ENCODE measurements around the gene CFI. TPM values are rescaled to one million over a fixed set of nuclear protein-coding genes. Genes with fewer than 3 reads are reported as not detected.

CFI gene
- total RNA-seq (2014; rRNA removed; shearing (Covaris generic)): 0.26 and 0.69 TPM in 2 replicates
- polyA plus RNA-seq (2015; cell fraction: cytosol; rRNA removed): 1.1 and 2.6 TPM in 2 replicates
- polyA plus RNA-seq (2015; cell fraction: nucleus; rRNA removed): 7.1 and 11.2 TPM in 2 replicates

- in situ Hi-C loops (cut with HindIII; ENCODE audit: low pct_unique_long_range_greater_than_20kb, low sequenced_read_pairs): no loop called here
These were observed at the start of gene CFI for GRCh38 chr4:109801895-109802319. Gene CFI, minus strand, starts transcription at chr4:109801999. Its CDS starts 28 bp downstream, at chr4:109801971.

GRCh38 chr4:109850601-109851000 lies 48.8 kb upstream of the CFI start:
- in situ Hi-C loops (cut with HindIII; ENCODE audit: low pct_unique_long_range_greater_than_20kb, low sequenced_read_pairs): no loop called here
- DNase-seq (ENCODE audit: low read depth, low spot score): no peak

More at GRCh38 chr4:109801895-109802319, at the start of gene CFI:
- DNase-seq (ENCODE audit: low read depth, low spot score): no peak

DNA sequence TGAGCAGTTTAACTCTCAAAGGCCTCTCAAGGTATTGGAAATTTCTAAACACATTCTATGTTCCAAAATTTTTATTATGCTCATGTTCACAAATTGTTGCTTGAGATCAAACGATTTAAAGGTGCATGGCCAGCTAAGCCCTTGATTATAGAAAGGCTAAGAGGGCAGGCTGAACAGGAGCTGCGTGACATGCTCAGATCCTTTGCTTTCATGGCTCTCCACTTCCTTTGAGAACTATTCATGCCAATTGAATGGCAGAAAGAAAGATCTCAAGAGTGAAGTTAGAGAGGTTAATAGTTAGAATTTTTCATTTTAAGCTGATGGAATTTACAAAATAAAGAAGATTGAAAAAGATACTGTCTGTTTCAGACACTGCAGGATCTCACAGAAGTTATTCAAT lies 46.7 kb upstream of the CFI start:
- DNase-seq (ENCODE audit: low read depth, low spot score): no peak
- in situ Hi-C loops (cut with HindIII; ENCODE audit: low pct_unique_long_range_greater_than_20kb, low sequenced_read_pairs): no loop called here

DNA sequence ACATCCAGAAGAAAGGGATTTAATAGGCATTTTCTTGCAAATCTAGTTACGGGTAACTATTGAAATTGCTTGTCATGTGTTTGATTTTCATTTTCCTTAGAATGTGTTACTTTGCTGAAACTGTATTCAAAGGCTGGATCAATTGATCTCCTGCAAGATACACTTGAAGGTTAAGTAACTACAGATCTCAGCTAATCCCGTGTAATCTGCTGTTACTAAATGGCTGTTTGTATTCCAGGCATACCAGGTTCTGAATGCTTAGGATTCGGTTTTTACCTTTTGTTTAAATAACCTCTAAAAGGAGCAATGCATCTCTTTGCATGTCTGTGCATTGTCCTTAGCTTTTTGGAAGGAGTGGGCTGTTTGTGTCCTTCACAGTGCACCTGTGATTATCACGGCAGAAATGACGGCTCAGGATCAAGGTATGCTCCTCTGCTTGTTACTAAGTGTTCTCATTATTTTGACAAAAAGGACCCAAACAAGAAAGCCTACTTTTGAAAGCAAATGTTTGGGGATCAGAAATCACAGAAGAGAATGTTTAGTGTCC lies 46.2 kb upstream of the CFI start, which contains the start of gene LRIT3:
Gene LRIT3 (plus strand): TSS at position 212 of the 547 bp plus-strand sequence. CDS start 95 bp downstream, at position 307.
- in situ Hi-C loops (cut with HindIII; ENCODE audit: low pct_unique_long_range_greater_than_20kb, low sequenced_read_pairs): no loop called here
- no peak for DNase-seq (ENCODE audit: low read depth, low spot score)

DNA sequence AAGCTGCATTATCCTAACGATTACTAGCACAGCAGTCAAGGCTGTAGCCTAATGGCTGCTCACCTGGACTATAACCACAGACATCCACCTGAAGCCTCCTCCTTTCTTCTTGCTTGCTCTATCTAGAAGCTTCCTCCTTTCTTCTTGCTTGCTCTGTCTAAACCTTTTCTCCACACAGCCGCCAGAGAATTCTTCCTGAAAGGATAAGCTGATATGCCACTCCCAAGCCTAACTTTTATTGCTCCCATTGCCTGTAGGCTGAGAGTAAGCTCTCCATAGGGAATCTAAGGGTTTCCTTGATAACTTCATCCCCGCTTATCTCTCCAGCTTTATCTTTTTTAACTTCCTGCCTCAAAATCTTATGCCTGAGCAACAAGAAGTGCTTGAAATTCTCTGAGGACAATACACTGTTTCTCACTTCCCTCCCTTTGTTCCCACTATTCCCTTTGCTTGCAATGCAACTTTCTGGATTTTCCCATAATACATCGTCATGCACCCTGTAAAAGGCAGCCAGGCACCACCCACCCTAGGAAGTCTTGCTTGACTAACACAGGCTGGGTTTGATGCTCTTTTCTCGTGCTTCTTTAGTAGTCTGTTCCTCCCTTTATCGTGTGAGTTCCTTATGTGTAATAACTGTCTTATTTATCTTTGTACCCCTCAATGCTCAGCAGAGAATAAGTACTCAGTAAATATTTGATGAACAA lies 44.7 kb upstream of the CFI start:
- DNase-seq (ENCODE audit: low read depth, low spot score): no peak
- in situ Hi-C loops (cut with HindIII; ENCODE audit: low pct_unique_long_range_greater_than_20kb, low sequenced_read_pairs): no loop called here

DNA sequence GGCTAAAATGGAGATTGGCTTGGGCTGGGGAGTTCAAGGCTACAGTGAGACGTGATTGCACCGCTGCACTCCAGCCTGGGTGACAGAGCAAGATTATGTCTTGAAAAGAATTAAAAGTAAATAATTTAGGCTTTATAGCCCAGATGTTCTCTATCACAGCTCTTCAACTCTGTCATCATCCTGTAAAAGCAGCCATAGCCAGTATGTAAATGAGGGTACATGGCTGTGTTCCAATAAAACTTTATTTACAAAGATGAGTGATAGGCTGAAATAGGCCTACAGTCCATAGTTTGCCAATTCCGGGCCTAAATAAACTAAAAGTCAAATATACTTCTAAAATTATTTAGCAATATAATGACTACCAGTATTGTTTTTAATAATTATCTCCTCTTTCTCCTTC lies 35.2 kb upstream of the CFI start:
- in situ Hi-C loops (cut with HindIII; ENCODE audit: low pct_unique_long_range_greater_than_20kb, low sequenced_read_pairs): no loop called here

DNA sequence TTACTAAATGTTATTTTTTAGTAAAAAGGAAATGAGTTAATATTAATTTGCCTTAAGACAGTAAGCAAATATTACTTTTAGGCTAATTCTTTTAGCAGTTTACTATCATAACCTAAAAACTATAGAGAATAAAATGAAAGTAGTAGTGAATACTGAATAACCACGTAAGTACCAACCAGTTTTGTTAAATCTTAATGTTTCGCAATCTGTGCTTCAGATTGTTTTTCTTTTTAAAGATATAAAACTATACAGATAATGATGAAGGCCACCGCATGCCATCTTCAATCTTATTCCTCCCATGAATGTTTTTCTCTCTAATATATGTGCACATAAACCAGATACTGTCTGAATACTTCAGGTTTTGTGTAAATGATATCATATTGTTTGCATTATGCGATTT lies 32.0 kb upstream of the CFI start:
- no peak for DNase-seq (ENCODE audit: low read depth, low spot score)
- in situ Hi-C loops (cut with HindIII; ENCODE audit: low pct_unique_long_range_greater_than_20kb, low sequenced_read_pairs): no loop called here

More for the DNA sequence above, 35.2 kb upstream of the CFI start:
- no peak for DNase-seq (ENCODE audit: low read depth, low spot score)

DNA sequence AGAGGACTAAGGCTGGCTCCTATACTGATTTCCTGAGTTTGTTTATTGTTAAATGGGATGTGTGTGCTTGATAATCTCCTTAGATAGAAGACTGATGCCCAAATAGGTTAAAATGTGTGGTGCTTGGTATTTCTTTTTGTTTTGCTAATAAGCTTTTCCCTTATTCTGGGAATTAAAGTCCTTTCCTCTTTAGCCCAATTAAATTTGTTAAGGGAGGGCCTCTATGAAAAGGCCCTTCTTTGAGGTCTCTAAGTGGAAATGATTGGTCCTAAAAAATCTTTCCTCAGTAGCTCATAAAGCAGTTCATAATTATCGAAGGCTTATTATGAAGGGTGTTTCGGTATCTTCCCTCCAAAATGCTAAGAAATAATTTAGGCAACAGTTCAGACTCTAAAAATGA lies 25.9 kb upstream of the CFI start, which contains the start of gene RRH:
Gene RRH (plus strand): TSS at position 301 of the 400 bp plus-strand sequence. CDS start 56 bp downstream, at position 357.
- in situ Hi-C loops (cut with HindIII; ENCODE audit: low pct_unique_long_range_greater_than_20kb, low sequenced_read_pairs): no loop called here

DNA sequence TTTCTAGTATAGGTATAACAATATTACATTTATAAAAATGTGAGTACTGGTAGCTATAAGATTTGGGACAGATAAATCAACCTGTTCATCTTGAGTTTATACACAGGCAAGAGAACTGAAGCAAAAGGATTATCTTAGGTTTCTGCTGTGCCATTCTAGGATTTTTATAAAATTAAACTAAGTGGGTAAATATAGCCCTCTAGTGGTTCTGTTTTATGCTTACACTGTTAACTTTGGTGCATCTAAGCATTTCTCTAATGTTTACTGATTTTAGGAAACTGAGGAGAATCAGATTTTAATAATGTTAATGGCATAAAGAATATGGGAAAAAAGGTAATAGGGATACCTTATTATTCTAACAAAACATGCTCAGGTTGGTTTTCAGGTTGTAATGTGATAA lies 24.9 kb upstream of the CFI start:
- DNase-seq (ENCODE audit: low read depth, low spot score): peak; percentile 28
- in situ Hi-C loops (cut with HindIII; ENCODE audit: low pct_unique_long_range_greater_than_20kb, low sequenced_read_pairs): no loop called here

More for the DNA sequence above, 25.9 kb upstream of the CFI start, which contains the start of gene RRH:
- DNase-seq (ENCODE audit: low read depth, low spot score): no peak

- DNase-seq (ENCODE audit: low read depth, low spot score): no peak
- in situ Hi-C loops (cut with HindIII; ENCODE audit: low pct_unique_long_range_greater_than_20kb, low sequenced_read_pairs): no loop called here
These were observed 19.4 kb upstream of the CFI start for GRCh38 chr4:109821185-109821584.

DNA sequence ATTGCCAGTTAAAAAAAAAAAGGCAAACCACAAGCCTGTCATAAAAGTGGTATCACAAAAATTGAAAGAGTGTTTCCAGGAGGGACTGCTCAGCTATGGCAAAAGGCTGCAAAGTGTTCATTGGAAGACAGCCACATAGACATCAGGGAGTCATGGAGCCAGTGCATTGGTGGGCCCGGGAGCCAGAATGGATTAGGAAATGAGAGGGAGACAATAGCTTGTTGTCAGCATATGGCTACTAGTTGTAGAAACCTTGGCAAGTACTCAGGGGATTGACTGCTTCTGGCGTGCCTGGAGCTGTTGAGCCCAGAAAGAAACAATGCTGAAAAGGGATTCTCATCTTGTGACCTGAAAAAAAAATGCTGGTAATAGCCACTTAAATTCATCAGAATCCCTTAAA lies 18.8 kb upstream of the CFI start:
- peak; percentile 71 for DNase-seq (ENCODE audit: low read depth, low spot score)
- in situ Hi-C loops (cut with HindIII; ENCODE audit: low pct_unique_long_range_greater_than_20kb, low sequenced_read_pairs): no loop called here

GRCh38 chr4:109818268-109818667 lies 16.5 kb upstream of the CFI start:
- in situ Hi-C loops (cut with HindIII; ENCODE audit: low pct_unique_long_range_greater_than_20kb, low sequenced_read_pairs): no loop called here

GRCh38 chr4:109816894-109817293 lies 15.1 kb upstream of the CFI start:
- in situ Hi-C loops (cut with HindIII; ENCODE audit: low pct_unique_long_range_greater_than_20kb, low sequenced_read_pairs): no loop called here
- DNase-seq (ENCODE audit: low read depth, low spot score): no peak

More at GRCh38 chr4:109818268-109818667, 16.5 kb upstream of the CFI start:
- DNase-seq (ENCODE audit: low read depth, low spot score): no peak

- no peak for DNase-seq (ENCODE audit: low read depth, low spot score)
- in situ Hi-C loops (cut with HindIII; ENCODE audit: low pct_unique_long_range_greater_than_20kb, low sequenced_read_pairs): no loop called here
These were observed 14.3 kb upstream of the CFI start for GRCh38 chr4:109816082-109816442.

DNA sequence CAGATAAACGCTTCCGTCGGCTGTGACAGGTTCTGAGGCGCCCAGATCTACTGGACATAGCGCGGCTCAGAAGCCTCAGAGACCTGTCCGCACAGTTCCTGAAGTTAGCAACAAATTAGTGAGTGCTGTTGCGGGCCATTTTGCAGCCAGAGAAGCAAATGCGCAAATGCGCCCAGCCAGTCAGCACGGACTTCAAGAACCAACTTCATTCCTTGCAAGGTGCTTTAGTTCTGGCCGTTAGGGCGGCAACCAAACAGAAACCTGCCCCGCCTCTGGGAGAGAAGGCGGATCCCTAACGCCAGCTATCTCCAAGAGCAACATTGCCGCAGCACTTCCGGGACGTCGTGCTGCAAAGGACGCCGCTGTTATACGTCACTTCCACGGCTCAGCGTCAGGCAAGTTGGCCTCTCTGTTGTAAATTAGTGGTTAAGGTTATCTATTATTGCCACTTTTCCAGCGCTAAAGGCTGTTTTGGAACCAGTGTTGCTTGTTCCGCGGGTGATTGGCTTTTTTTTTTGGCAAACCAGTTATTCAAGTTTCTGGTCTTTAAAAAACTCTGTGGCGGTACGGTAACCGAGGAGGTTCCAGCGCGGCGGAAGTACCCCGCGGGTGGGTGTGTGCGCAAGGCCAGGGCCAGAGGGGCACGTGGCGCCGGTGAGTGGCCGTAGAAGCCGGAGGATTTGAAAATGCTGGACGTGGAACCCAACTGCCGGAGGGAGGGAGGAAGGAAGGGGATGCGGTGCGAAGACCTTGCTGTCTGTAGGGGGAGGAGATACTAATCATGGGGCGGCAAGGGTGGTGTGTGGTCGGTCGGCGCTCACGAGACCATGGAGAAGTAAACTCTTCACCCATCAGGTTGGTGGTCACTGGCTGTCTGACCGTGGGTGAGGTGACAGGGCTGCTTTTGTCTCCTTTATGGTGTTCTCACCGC lies 13.6 kb upstream of the CFI start, which contains the start of gene GAR1:
Gene GAR1 (plus strand): TSS at position 612 of the 931 bp plus-strand sequence. CDS start 403 bp downstream, outside the sequence.
- in situ Hi-C loops (cut with HindIII; ENCODE audit: low pct_unique_long_range_greater_than_20kb, low sequenced_read_pairs): no loop called here

GRCh38 chr4:109811707-109812106 lies 9.9 kb upstream of the CFI start:
- DNase-seq (ENCODE audit: low read depth, low spot score): no peak
- in situ Hi-C loops (cut with HindIII; ENCODE audit: low pct_unique_long_range_greater_than_20kb, low sequenced_read_pairs): no loop called here

More for the DNA sequence above, 13.6 kb upstream of the CFI start, which contains the start of gene GAR1:
- peak; percentile 90 for DNase-seq (ENCODE audit: low read depth, low spot score)

- in situ Hi-C loops (cut with HindIII; ENCODE audit: low pct_unique_long_range_greater_than_20kb, low sequenced_read_pairs): no loop called here
- no peak for DNase-seq (ENCODE audit: low read depth, low spot score)
These were observed 9.0 kb upstream of the CFI start for GRCh38 chr4:109810552-109811387.

Data from SK-MEL-5 (cell line).